Stimulated activated CD8-positive, alpha-beta memory T cell treated with anti-CD3 and anti-CD28 coated beads, Interleukin-4, amount 100 ng/mL, for 48 hours (primary cell): ENCODE data around the gene HNMT.
"Not testable (repeated sequence)": the region's sequence is repeated elsewhere in the genome, so short reads cannot be mapped to it uniquely, and the experiment has no call there.

Source experiments
- DNase-seq: peaks from one replicate; pipeline ENCODE4 v3.0.0-alpha.2; 2020

The HNMT gene

DNA sequence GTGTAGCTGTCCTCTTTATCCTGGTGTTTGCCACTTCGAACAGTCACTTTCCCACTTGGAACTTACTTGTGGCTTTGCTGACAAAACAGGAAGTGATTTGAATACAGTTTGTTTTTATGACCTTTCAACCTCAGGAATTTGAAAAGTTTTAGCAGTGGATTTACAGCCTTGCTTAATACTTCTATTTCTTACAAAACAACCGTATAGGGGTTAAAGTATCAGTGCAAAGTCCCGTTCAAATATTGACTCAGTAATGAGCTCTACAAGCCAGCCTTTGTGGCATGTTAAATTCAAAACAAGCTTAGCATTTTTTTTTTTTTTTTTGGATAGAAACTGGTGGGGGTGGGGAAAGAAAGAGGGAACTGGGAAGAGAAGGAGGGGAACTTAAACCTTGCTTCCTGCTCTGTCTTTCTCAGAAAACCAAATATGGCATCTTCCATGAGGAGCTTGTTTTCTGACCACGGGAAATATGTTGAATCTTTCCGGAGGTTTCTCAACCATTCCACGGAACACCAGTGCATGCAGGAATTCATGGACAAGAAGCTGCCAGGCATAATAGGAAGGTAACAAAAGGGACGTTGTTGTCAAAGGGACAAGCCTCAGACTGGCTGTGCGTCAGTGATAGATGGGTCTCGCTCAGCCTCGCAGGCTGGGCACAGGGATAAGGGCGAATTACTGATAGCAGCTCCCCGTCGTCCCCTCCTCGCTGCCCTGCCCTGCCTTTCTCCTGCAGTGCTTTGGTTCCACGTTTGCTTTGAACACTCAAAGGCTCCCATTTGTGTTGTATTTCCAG, at the start of gene HNMT:
Gene HNMT, plus strand, starts transcription at position 408 of the 793 bp plus-strand sequence. Its CDS starts 19 bp downstream, at position 427.
- DNase-seq = no peak

DNA sequence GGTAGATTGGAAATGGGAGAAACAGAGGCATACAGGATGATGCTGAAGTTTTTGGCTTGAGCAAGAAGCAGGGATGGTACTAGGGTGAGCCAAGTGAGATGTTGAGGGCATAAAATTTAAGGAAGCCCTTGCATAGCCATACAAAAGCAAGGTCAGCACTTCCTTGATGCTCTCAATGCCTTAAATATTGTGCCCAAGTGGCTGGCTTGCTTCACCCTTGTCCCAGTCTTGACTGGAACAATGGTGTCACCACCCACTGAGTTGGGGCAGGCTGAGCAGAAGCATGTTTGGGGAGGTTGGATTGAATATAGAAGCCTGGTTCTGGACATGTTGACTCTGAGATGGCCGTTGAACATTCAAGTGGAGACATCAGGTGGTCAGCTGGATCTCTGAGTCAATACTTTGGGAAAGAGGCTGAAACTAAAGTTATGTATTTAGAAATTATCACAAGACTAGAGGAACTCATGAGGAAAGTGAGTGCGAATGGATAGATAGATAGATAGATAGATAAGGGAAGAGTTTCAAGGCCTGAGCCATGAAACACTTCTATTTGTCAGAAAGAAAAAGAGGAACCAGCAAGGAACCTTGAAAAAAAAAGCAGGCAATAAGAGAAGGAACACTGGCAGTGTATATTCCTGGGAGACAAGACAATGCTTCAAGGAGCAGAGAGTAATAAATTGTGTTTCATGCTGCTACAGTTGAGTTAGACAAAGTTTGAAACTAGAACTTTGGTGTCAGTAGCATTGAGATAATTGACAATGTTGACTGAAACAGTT, 43.0 kb upstream of the HNMT start:
- no peak for DNase-seq

- DNase-seq = not testable (repeated sequence)
Measured at GRCh38 chr2:137922171-137922570, 42.1 kb upstream of the HNMT start.

DNA sequence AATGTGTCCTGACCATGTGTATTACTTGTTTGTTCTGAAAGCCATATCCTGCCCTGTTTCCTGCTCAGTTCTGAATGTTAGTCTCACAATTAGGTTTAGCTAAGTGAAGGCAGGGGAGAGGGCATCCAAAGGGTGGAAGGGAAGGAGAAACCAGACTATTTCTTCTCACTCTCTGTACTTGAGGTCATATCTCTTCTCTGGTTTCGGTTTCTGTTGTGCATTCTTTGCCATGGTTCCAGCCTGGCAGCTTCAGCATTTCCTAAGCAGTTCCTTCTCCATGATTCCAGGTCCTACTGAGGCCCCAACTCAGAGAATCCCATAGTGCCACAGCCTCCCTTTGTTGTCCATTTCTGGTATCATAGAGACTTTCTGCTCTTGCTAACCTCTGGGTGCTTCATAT, 40.3 kb upstream of the HNMT start:
- DNase-seq = no peak

DNA sequence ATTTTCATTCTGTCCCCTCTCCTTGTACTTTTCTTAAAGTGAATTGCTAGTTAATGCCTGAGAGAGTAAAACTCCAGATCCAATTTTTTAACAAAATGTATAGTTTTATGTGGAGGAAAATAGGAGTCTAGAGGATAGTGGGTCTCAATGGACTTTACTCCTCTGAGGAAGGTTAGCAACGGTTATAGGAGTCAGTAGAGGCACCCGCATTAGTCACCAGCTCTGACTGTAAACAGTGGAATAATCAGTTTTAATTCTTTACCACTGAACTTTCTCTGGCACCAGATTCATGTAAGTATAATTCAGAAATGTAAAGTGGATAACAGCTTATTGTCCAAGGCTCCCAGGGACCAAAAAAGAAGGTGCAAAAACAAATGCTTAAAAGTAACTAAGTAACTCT, 38.7 kb upstream of the HNMT start:
- DNase-seq = no peak

GRCh38 chr2:137927846-137928245, 36.4 kb upstream of the HNMT start:
- no peak for DNase-seq

DNA sequence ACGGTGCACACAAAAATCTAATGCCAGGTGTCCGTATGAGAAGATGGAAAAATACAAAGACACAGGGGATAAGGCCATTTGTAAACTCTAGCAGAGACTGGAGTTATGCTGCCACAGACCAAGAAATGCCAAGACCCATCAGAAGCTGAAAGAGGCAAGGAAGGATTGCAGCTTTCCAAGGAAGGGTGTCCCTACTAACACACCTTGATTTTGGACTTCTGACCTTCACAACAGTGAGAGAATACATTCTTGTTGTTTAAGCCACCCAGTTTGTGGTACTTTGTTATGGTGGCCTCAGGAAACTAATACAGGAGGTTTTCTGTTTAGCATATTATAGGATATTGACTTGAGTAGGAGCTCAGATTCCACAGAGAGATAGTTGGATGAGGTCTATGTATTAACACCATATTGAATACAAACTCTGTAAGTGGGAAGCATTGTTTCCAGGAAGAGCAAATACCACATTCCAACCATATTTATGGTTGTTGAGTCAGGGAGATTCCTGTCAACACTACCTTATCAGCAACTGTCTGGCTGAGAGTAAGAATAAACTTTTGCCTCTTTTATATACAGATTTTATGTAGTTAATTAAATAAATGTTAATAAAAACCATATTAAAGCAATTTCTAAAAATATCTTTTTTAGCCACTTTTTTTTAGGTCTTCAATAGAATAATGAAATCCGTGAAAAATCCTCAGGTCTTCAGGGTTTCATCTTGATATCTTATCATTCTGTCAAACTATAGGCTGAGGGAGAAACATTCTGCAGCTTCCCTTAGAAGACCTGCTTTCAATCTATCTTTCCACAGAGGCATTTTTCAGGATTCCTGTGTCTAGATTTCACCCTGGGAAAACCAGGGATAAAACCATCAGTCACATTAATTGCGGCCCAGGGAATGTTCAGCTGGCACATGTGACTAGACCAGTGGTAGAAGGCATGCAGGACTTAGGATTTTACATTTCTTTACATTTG, 35.4 kb upstream of the HNMT start:
- no peak for DNase-seq

- no peak for DNase-seq
Measured at GRCh38 chr2:137929519-137929916, 34.8 kb upstream of the HNMT start.

GRCh38 chr2:137930146-137930545, 34.1 kb upstream of the HNMT start:
- DNase-seq = no peak

GRCh38 chr2:137935591-137935990, 28.7 kb upstream of the HNMT start:
- DNase-seq = no peak

DNA sequence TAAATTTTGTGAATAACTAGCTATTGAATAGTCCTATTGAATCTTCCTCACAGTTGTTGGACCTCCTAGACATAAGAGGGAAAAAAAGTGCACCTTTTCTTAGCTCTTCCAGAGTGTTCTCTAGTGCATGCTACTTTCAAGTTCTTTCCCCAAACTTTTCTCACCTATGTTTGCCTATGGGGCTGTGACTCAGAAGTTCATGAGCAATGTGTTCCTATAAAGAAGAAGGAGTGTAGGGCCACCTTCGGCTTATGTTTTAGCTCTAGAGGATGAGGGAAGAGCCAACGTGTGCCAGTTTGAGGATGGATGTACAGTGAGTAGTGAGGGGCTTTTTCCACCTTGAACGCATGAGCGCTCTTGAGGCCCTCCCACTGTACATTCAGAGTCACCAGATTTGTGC, 27.0 kb upstream of the HNMT start:
- no peak for DNase-seq

- DNase-seq = no peak
Measured at GRCh38 chr2:137937778-137938177, 26.5 kb upstream of the HNMT start.

- DNase-seq = no peak
Measured at GRCh38 chr2:137938204-137938603, 26.1 kb upstream of the HNMT start.

DNA sequence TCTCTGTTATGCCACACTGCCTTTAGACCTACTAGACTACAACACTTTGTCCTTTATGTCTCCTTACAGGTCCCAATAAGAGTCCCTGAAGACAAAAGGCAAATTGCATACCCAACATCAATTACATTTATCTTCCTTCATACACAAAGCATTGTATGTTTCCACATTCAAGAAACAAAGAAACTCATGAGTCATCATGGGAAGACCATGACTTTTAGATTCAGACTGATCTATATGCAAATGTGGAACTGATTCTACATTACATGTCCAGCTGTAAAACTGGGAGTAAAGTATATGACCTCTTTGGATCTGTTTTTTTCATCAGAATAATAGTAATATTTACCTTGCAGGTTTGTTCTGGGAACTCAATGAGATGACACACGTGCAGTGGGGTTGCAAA, 25.2 kb upstream of the HNMT start:
- DNase-seq = no peak

DNA sequence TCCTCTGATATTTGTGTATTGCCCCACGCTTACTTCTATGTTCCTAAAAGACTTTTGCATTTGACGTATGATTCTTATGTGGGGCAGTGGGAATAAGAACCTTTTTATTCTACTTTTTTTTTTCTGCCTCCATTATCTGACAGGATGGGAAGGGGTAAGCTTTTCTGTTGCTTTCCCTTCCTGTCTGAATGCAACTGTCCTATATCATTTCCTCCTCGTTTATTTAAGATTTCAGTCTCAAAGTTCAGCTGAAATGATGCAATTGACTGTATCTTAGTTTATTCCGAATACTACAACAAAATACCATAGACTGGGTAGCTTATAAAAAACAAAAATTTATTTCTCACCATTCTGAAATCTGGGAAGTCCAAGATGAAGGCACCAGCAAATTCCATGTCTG, 24.1 kb upstream of the HNMT start:
- no peak for DNase-seq

DNA sequence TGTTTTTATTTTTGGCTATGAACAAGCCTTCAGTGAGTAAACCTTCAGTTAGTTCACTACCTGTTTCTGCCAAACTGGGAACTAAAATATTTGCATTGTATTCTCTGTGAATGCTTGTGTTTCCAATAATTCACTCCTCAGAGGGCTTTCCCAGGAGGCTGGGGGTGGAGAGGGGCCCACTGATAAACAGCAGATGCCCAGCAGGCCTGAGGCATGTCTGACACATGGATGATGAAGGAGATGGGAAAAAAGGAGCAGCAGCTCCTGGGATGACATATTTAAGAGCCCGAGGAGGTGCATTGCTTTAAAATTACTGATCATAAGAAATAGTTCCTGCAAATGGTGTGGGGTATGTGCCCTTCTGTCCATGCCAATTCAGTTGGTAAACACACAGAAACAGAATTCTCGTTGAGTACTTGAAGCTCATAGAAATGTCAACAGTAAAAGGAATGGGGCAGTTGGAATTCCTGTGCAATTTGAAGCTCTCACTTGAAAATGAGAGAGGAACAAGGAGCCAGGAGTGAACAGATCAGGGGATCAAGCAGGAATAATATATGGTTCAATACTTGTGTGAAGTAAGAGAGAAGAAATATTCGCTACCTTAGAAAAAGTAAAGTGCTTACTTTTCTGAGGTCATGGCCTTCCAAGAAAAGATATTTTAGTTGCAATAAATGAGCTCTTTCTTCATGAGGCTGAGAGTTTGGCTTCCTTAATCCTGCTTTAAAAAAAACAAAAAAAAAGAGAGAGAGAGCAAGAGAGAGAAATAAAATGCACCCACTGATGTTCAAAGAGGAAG, 22.0 kb upstream of the HNMT start:
- DNase-seq = no peak

GRCh38 chr2:137942833-137943677, 21.2 kb upstream of the HNMT start:
- no peak for DNase-seq

GRCh38 chr2:137943678-137944347, 20.5 kb upstream of the HNMT start:
- no peak for DNase-seq

- no peak for DNase-seq
Measured at GRCh38 chr2:137944714-137945113, 19.6 kb upstream of the HNMT start.

DNA sequence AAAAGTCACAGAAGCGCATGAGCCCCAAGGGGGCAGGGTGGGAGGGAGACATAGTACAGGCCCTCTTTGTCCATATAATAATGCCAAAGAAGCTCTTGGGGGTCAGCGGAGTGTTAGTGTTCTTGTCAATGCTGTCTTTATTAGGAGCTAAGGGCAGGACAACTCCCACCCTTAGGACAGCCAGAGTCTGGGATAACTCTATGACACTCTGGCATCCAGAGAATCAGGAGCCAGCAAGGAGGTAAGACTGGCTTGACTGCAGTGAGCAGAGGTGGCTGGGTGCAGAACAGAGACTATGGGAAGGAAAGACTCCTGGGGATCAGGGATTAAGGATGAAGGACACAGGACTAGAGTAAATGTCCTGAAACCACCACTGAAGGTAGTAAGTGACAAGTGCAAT, 19.0 kb upstream of the HNMT start:
- no peak for DNase-seq

GRCh38 chr2:137946227-137946626, 18.0 kb upstream of the HNMT start:
- no peak for DNase-seq
